A549 (cell line): ENCODE data around the gene ZSCAN22.

ENCODE experiments used
- CHD2 ChIP-seq: fragments of 150-350 bp; IDR thresholded peaks from 2 replicates; pipeline ENCODE4 v1.6.1; 2014; ENCODE audit warnings: low read length; ENCODE audit not compliant: partially characterized antibody
- CTCF ChIP-seq: fragments of >200 bp; sonication (Bioruptor Twin); formaldehyde crosslinking; IDR thresholded peaks from 3 replicates; pipeline ENCODE4 v1.5.1; 2016
- ESRRA ChIP-seq: fragments of 150-350 bp; IDR thresholded peaks from 2 replicates; pipeline ENCODE4 v1.6.1; 2014; ENCODE audit warnings: mild to moderate bottlenecking, low read length, borderline replicate concordance
- HDAC2 ChIP-seq: fragments of 200-600 bp; sonication (generic); IDR thresholded peaks from 2 replicates; pipeline ENCODE4 v1.6.1; 2016
- HOXB5 ChIP-seq: fragments of 250-450 bp; sonication (Bioruptor Pico); IDR thresholded peaks from 2 replicates; pipeline ENCODE4 v1.5.0; 2020; ENCODE audit warnings: mild to moderate bottlenecking, moderate library complexity
- JUN ChIP-seq, 2 experiments: fragments of >200 bp; sonication (Bioruptor Twin); formaldehyde crosslinking; IDR thresholded peaks; 2 replicates in 1 of 2; 3 replicates in 1 of 2; pipeline ENCODE4 v1.6.1; 2016 to 2017
- MYC ChIP-seq: IDR thresholded peaks from 2 replicates; pipeline ENCODE4 v1.6.1; 2012; ENCODE audit warnings: mild to moderate bottlenecking, inconsistent platforms, low read length, improper control_type of control experiment, borderline replicate concordance
- POLR2A ChIP-seq: IDR thresholded peaks from 2 replicates; pipeline ENCODE4 v1.6.1; 2012; ENCODE audit warnings: mild to moderate bottlenecking, low read length
- REST ChIP-seq: fragments of 200-600 bp; sonication (generic); IDR thresholded peaks from 2 replicates; pipeline ENCODE4 v1.6.1; 2016; ENCODE audit warnings: antibody characterized with exemption, mild to moderate bottlenecking, moderate library complexity
- SMC3 ChIP-seq: fragments of >200 bp; sonication (Bioruptor Twin); formaldehyde crosslinking; IDR thresholded peaks from 3 replicates; pipeline ENCODE4 v1.6.1; 2018; ENCODE audit warnings: inconsistent platforms

- TF ChIP-seq POLR2A = no peak
- TF ChIP-seq CHD2 = no peak
- no peak for TF ChIP-seq HDAC2
- no peak for TF ChIP-seq CTCF
- no peak for TF ChIP-seq SMC3
- no peak for TF ChIP-seq HOXB5 (CRISPR knock-in tag)
- TF ChIP-seq ESRRA = no peak
- TF ChIP-seq JUN (IDR thresholded peaks at IDR 0.05) = no peak
- TF ChIP-seq MYC = no peak
- no peak for TF ChIP-seq REST
Observed at GRCh38 chr19:58382997-58383603, 56.3 kb downstream of the ZSCAN22 start.
